PFSK-1 (cell line): ENCODE results near the gene FAM53B.

ENCODE experiments used
- FOXP2 ChIP-seq: optimal IDR thresholded peaks from 2 replicates; pipeline ENCODE3; 2011; ENCODE audit warnings: borderline replicate concordance, control low read depth, inconsistent platforms; ENCODE audit not compliant: insufficient read depth; ENCODE audit errors: extremely low read length, extremely low read depth
- POLR2AphosphoS5 ChIP-seq: IDR thresholded peaks from 2 replicates; pipeline ENCODE4 v1.6.1; 2012; ENCODE audit warnings: low read depth, mild to moderate bottlenecking, control low read depth, low read length, moderate library complexity
- REST ChIP-seq, 2 experiments: IDR thresholded peaks; 2 replicates each; pipeline versions ENCODE4 v1.6.1 to v1.8.0; 2011 to 2012; ENCODE audit warnings: low read depth in 2 of 2, low read length in 2 of 2, control low read depth in 1 of 2, inconsistent platforms in 1 of 2, mild to moderate bottlenecking in 1 of 2, moderate library complexity in 1 of 2; ENCODE audit not compliant: insufficient read depth in 1 of 2
- SIN3A ChIP-seq: IDR thresholded peaks from 2 replicates; pipeline ENCODE4 v1.6.1; 2012; ENCODE audit warnings: mild to moderate bottlenecking, low read length, moderate library complexity, borderline replicate concordance; ENCODE audit not compliant: insufficient read depth
- TAF1 ChIP-seq: IDR thresholded peaks from 2 replicates; pipeline ENCODE4 v1.6.1; 2012; ENCODE audit warnings: low read length, control low read depth, borderline replicate concordance; ENCODE audit not compliant: insufficient read depth

The FAM53B gene

GRCh38 chr10:124647421-124648130 is 96.6 kb downstream of the FAM53B start:
- TF ChIP-seq REST (IDR thresholded peaks at IDR 0.05; ENCODE audit: insufficient read depth in 1 of 2, low read depth in 2 of 2, low read length in 2 of 2) (no peak), TAF1 (no peak), FOXP2 (peak; percentile 100), POLR2AphosphoS5 (no peak), SIN3A (no peak)

GRCh38 chr10:124646483-124647352 is 97.5 kb downstream of the FAM53B start:
- TF ChIP-seq SIN3A (no peak), FOXP2 (no peak), TAF1 (no peak), REST (IDR thresholded peaks at IDR 0.05; ENCODE audit: insufficient read depth in 1 of 2, low read depth in 2 of 2, low read length in 2 of 2) (no peak), POLR2AphosphoS5 (no peak)

GRCh38 chr10:124645467-124646095 is 98.6 kb downstream of the FAM53B start:
- no peak for TF ChIP-seq REST (IDR thresholded peaks at IDR 0.05; ENCODE audit: insufficient read depth in 1 of 2, low read depth in 2 of 2, low read length in 2 of 2)
- TF ChIP-seq SIN3A = no peak
- no peak for TF ChIP-seq FOXP2
- no peak for TF ChIP-seq POLR2AphosphoS5
- no peak for TF ChIP-seq TAF1

- TF ChIP-seq FOXP2 (no peak), TAF1 (no peak), REST (IDR thresholded peaks at IDR 0.05; ENCODE audit: insufficient read depth in 1 of 2, low read depth in 2 of 2, low read length in 2 of 2) (no peak), POLR2AphosphoS5 (no peak), SIN3A (no peak)
Observed at GRCh38 chr10:124644771-124645415, 99.3 kb downstream of the FAM53B start.
